Measurements from ENCODE around the gene ATE1. TPM values are rescaled to one million over a fixed set of nuclear protein-coding genes. Genes with fewer than 3 reads are reported as not detected.
"Not testable (repeated sequence)": the region's sequence is repeated elsewhere in the genome, so short reads cannot be mapped to it uniquely, and the experiment has no call there.

The ATE1 gene
- total RNA-seq, 1 donor from 2014 or later = 21.9 TPM

DNA sequence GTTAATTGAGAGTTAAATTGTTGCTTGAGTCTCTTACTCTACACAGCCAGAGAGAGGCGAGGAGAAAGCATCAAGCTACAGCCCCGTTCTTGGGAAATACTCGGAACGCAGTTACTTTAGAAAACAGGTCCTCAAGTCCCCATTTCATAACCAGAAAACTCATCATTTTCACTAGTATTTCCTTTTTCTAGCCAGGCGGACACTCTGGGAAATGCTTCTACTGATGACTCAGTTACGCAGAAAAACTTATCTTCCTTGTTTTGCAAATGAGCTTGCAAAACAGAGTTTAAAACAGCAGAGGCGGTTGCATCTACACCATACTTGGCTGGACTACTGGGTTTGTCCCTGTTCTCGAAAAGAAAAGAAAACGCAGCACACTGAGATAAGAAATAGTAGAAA lies 218.2 kb downstream of the ATE1 start:
- Histone ChIP-seq H3K4me1 (no peaks in the 10 kb centered on the region), H3K27ac (no peak overlapping the region), H3K4me3 (no peak overlapping the region), H3K36me3 (no peaks in the 10 kb centered on the region), H3K27me3 (no peaks in the 10 kb centered on the region), H3K9me3 (no peaks in the 10 kb centered on the region)
- DNase-seq (ENCODE audit: extremely low spot score in 2 of 2) = no peak
- intact Hi-C loops (cut with DNase I) = no loop called here
- TF ChIP-seq, protein P1, sequence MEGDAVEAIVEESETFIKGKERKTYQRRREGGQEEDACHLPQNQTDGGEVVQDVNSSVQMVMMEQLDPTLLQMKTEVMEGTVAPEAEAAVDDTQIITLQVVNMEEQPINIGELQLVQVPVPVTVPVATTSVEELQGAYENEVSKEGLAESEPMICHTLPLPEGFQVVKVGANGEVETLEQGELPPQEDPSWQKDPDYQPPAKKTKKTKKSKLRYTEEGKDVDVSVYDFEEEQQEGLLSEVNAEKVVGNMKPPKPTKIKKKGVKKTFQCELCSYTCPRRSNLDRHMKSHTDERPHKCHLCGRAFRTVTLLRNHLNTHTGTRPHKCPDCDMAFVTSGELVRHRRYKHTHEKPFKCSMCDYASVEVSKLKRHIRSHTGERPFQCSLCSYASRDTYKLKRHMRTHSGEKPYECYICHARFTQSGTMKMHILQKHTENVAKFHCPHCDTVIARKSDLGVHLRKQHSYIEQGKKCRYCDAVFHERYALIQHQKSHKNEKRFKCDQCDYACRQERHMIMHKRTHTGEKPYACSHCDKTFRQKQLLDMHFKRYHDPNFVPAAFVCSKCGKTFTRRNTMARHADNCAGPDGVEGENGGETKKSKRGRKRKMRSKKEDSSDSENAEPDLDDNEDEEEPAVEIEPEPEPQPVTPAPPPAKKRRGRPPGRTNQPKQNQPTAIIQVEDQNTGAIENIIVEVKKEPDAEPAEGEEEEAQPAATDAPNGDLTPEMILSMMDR (IDR thresholded peaks at IDR 0.05) = no peak
- TF ChIP-seq POLR2A (IDR thresholded peaks at IDR 0.05) (no peak), POLR2AphosphoS5 (IDR thresholded peaks at IDR 0.05; ENCODE audit: insufficient read depth in 1 of 2, low read depth in 1 of 2) (no peak)

DNA sequence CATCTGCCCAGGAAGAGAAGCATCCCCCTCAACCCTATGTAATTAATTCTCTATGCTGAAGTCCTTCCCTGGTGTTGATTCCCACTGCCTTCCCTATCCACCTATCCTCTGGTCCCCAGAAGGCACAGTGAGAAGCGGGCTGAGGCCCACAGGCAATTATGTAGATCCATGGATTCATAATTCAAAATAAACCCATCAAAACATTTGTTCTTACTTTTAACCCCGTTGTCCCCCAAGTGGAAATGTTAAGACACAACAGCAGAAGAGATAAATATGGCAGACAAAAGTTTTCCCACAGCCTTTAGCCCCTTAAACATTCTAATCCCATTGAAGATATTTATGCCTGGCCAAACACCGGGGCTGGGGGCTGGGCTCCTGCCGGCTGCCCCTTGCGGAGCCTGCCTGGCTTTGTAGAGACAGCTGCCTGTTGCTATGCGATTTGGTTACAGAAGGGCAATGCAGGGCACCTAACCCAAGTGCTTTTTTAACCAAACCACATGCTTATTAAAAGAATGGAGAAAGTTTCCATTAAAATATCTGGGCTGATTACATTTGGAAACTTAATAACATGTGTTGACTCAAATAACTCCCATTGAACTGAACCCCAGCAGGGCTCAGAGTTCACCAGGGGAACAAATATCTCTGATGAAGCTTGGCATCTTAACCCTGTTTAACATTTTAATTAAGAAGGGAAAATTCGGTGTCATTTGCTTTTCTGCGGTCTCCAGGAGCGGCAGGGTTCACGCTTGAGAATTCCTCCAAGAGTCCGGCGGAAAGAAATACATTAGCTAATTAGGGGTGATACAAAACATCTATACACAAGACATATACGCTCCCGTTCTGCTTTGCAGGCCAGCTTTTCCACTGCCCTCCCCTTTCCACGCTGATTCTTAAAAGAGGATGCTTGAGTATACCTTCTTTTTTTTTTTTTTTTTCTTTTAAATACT lies 218.8 kb downstream of the ATE1 start:
- TF ChIP-seq POLR2A (IDR thresholded peaks at IDR 0.05) = no peak
- TF ChIP-seq, protein P1 (IDR thresholded peaks at IDR 0.05) = no peak
- TF ChIP-seq POLR2AphosphoS5 (IDR thresholded peaks at IDR 0.05; ENCODE audit: insufficient read depth in 1 of 2, low read depth in 1 of 2) = no peak
- Histone ChIP-seq H3K4me1 (no peaks in the 10 kb centered on the region), H3K27ac (no peak overlapping the region), H3K4me3 (no peak overlapping the region), H3K9me3 (no peaks in the 10 kb centered on the region), H3K36me3 (no peaks in the 10 kb centered on the region), H3K27me3 (no peaks in the 10 kb centered on the region)
- intact Hi-C loops (cut with DNase I) = no loop called here
- no peak for DNase-seq (ENCODE audit: extremely low spot score in 2 of 2)

DNA sequence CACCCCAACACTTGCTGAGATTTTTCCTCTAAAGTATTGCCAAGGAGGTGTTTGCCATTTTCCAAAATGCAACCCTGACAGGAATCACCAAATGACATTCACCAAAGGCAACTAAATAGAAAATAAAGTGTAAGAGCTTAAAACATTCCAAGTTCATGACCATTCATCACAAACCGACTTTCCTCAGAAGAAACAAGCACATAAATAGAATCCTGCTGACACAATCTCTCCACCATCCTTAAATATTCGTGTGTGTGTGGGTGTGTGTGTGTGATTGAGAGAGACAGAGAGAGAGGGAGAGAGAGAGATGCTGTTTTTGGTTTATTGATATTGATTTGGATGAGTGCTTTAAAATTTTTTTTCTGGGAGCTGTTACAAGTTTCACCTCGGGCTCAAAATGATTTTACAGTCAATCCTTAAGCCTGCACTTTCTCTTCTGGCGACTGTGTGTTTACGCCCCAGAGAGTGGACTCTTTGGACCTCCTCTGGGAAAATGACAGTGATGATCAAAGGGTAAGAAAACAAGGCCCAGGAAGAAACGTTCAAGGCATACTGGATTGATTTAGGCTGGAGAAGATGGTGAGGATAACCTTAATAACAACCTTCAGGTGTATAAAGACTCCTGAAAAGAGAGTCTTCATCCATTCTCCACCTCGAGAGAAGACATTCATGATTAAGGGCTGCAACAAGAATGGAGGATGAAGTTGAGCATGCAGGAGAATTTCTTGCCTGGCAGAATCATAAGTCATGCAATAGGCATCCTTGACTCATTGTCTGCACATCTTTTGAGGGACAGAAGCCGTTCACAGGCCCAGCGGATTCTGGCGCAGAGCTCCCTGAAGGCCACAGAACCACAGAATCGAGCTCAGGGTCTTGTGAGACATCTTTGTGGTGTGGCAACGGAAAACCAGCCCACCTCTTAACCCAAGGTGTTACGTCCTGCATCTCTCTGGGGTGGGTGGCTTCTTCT lies 225.2 kb downstream of the ATE1 start:
- Histone ChIP-seq H3K36me3 (no peaks in the 10 kb centered on the region), H3K4me1 (no peaks in the 10 kb centered on the region), H3K9me3 (no peaks in the 10 kb centered on the region), H3K27ac (no peak overlapping the region), H3K27me3 (no peaks in the 10 kb centered on the region), H3K4me3 (no peak overlapping the region)
- intact Hi-C loops (cut with DNase I) = no loop called here
- DNase-seq (ENCODE audit: extremely low spot score in 2 of 2) = no peak
- TF ChIP-seq POLR2A (IDR thresholded peaks at IDR 0.05) = no peak

DNA sequence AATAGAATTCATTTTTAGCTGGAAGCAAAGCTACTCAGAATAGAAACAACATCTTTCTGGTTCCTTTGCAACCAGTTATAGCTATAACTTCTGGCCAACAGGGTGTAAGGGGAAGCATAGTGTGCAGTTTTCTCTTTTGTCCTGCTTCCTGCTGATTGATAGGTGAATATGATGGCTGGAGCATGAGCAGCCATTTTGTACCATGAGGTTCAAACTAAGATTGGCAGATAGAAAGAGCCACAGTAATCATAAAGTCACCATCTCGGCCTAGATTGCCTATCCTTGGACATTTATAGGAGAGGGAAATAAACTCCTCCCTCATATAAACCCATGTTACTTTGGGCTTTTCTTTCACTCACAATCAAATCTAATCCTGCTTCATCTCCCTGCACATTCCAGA lies 227.4 kb downstream of the ATE1 start:
- intact Hi-C loops (cut with DNase I) = no loop called here
- H3K27me3 ChIP-seq = no peaks in the 10 kb centered on the region
- DNase-seq (ENCODE audit: extremely low spot score in 2 of 2) = no peak
- TF ChIP-seq, protein P1 (IDR thresholded peaks at IDR 0.05) = no peak
- TF ChIP-seq POLR2AphosphoS5 (IDR thresholded peaks at IDR 0.05; ENCODE audit: insufficient read depth in 1 of 2, low read depth in 1 of 2) = no peak
- TF ChIP-seq POLR2A (IDR thresholded peaks at IDR 0.05) = no peak
- no peak overlapping the region for H3K27ac ChIP-seq
- H3K4me1 ChIP-seq = no peaks in the 10 kb centered on the region
- H3K4me3 ChIP-seq = no peak overlapping the region
- H3K36me3 ChIP-seq = no peaks in the 10 kb centered on the region
- H3K9me3 ChIP-seq = no peaks in the 10 kb centered on the region

DNA sequence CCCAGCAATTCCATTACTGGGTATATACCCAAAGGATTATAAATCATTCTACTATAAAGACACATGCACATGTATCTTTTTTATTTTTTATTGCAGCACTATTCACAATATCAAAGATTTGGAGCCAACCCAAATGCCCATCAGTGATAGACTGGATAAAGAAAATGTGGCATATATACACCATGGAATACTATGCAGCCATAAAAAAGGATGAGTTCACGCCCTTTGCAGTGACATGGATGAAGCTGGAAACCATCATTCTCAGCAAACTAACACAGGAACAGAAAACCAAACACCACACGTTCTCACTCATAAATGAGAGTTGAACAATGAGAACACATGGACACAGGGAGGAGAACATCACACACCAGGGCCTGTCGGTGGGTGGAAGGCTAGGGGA lies 228.1 kb downstream of the ATE1 start:
- H3K27ac ChIP-seq; H3K9me3 ChIP-seq; H3K27me3 ChIP-seq; H3K4me3 ChIP-seq; DNase-seq (ENCODE audit: extremely low spot score in 2 of 2); H3K36me3 ChIP-seq; intact Hi-C loops (cut with DNase I); H3K4me1 ChIP-seq: not testable (repeated sequence)

Data from vagina (tissue), 2 donors.